Breast epithelium (tissue), 3 donors: ENCODE measurements around the gene DAB1.

Experiments
- CTCF ChIP-seq, 3 donors: fragments of 450-650 bp; IDR thresholded peaks; one replicate each; pipeline ENCODE4 v1.5.1; 2016 to 2017; ENCODE audit warnings: antibody characterized with exemption in 3 of 3, mild to moderate bottlenecking in 3 of 3, moderate library complexity in 3 of 3
- POLR2A ChIP-seq: fragments of 450-650 bp; IDR thresholded peaks from one replicate; pipeline ENCODE4 v1.6.1; 2016; ENCODE audit warnings: antibody characterized with exemption, mild to moderate bottlenecking, moderate library complexity
- POLR2AphosphoS5 ChIP-seq, 3 donors: sonication (generic); formaldehyde crosslinking; IDR thresholded peaks; one replicate each; pipeline ENCODE4 v1.6.1; 2017; ENCODE audit warnings: antibody characterized with exemption in 3 of 3

GRCh38 chr1:57124170-57124569 is 299.7 kb downstream of the DAB1 start:
- TF ChIP-seq CTCF (IDR thresholded peaks at IDR 0.05) (no peak), POLR2A (no peak), POLR2AphosphoS5 (IDR thresholded peaks at IDR 0.05) (no peak)
